Duodenal mucosa (tissue), 2 donors: ENCODE results near the gene SLX1B.
"Not testable (repeated sequence)": the region's sequence is repeated elsewhere in the genome, so short reads cannot be mapped to it uniquely, and the experiment has no call there.

Experiments used
- H3K27ac ChIP-seq: one replicate; pipeline ENCODE4 v1.7.0; 2013; ENCODE audit warnings: low read depth, low read length
- H3K27me3 ChIP-seq, 2 donors: one replicate each; pipeline ENCODE4 v1.7.0; 2013; ENCODE audit warnings: low read length in 2 of 2, control low read depth in 1 of 2; ENCODE audit not compliant: insufficient read depth in 2 of 2, control insufficient read depth in 1 of 2
- H3K36me3 ChIP-seq, 2 donors: one replicate each; pipeline ENCODE4 v1.7.0; 2013; ENCODE audit warnings: low read length in 2 of 2, control low read depth in 1 of 2; ENCODE audit not compliant: insufficient read depth in 2 of 2, control insufficient read depth in 1 of 2
- H3K4me1 ChIP-seq, 2 donors: one replicate each; pipeline ENCODE4 v1.7.0; 2013; ENCODE audit warnings: low read length in 2 of 2, control low read depth in 1 of 2; ENCODE audit not compliant: insufficient read depth in 2 of 2, control insufficient read depth in 1 of 2
- H3K4me3 ChIP-seq, 2 donors: one replicate each; pipeline ENCODE4 v1.7.0; 2013; ENCODE audit warnings: low read length in 2 of 2, low read depth in 1 of 2
- H3K9ac ChIP-seq, 2 donors: one replicate each; pipeline ENCODE4 v1.7.0; 2013; ENCODE audit warnings: low read length in 2 of 2, low read depth in 1 of 2
- H3K9me3 ChIP-seq, 2 donors: one replicate each; pipeline ENCODE4 v1.7.0; 2013; ENCODE audit warnings: low read length in 2 of 2, control low read depth in 1 of 2; ENCODE audit not compliant: control insufficient read depth in 1 of 2

The SLX1B gene

DNA sequence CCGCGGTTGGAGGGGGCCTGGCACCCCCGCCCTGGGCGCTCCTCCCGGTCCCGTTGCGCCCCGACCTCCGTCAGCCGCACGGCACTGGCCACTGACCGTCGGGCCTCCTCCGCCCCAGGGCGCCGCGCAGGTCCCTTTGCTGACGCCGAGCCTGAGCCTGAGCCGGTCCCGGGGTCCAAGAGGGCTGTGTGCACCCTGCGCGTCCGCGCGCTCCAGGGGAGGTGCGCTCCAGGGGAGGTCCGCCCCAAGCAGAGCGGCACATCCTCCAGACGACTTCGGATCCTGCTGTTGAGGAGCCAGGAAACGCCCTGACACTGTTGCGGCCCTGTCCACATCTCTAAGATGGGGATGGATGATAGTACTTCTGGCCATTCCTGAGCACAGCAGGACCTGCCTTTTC, 12.6 kb downstream of the SLX1B start:
- H3K9me3 ChIP-seq, H3K4me1 ChIP-seq, H3K27me3 ChIP-seq, H3K9ac ChIP-seq, H3K36me3 ChIP-seq, H3K4me3 ChIP-seq, H3K27ac ChIP-seq: not testable (repeated sequence)

DNA sequence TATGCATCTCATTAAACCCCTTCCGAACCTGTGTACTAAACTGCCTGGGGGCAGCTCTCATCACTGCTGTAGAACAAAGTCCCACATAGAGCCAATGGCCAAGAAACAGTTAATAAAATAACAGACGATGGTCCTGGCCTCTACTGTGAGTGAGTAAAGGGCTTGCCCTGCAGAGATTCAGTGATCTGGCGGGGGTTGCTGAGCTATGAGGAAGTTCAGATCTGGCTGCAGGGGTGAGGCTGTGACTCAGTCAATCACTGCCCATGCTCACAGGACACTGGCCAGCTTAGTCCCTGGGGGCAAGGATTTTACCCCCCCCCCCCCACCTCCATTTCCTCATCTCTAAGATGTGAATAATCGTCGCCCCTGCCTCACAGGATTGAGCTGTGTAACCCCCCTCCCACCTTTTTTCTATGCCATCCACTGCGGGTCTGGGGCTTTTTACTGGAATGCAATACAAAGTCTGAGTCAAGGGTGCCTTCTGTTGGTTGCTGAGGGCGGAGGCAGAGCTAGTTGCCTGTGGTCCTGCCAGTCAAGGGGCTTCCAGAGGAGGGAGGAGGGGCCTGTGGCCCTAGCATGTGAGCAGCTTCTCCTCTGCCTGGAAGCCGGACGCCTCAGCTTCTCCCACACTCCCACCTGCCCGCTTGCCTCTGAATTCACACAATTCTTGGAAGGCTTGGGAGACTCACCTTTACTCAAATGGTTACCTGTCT, 13.5 kb downstream of the SLX1B start:
- not testable (repeated sequence) for H3K27ac ChIP-seq, H3K27me3 ChIP-seq, H3K9me3 ChIP-seq, H3K9ac ChIP-seq, H3K4me1 ChIP-seq, H3K4me3 ChIP-seq, H3K36me3 ChIP-seq

DNA sequence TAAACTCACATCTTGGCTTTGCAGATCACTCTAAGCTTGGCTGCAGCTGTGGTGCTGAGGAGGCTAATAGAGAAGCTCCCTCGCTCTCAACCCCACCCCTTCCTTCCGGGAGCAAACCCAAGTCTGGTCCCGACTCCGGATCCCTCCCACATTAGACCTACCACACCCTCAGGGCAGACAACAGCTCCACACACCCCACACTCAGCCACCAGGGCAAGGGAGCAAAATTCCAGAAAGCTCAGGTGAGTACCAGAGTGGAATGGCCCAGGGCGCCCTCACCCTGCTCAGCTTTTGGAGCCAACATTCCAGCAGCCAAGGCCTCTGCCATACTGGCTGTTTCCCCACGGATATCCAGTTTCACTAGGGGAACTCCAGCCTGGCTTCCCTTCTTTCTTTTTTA, 15.3 kb downstream of the SLX1B start:
- not testable (repeated sequence) for H3K9ac ChIP-seq, H3K4me3 ChIP-seq, H3K4me1 ChIP-seq, H3K27me3 ChIP-seq, H3K9me3 ChIP-seq, H3K27ac ChIP-seq, H3K36me3 ChIP-seq

DNA sequence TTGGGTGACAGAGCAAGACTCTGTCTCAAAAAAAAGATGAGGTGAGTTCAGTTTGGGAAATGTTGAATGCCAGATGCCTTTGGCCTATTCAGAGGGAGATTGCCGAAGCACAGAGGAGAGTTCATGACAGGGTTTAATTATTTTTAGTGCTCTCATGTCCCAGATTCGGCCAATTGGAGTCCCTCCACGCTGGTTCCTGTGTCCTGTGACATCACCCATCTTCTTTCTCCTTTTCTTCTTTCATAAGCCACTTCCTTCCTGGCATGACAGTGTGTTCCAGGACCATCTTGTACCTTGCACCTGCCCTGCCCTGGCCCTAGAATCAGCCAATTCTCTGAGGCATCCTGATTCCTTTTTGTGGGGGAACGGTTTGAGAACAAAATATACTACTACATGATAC, 17.7 kb downstream of the SLX1B start:
- not testable (repeated sequence) for H3K36me3 ChIP-seq, H3K4me1 ChIP-seq, H3K4me3 ChIP-seq, H3K9me3 ChIP-seq, H3K27me3 ChIP-seq, H3K9ac ChIP-seq, H3K27ac ChIP-seq

DNA sequence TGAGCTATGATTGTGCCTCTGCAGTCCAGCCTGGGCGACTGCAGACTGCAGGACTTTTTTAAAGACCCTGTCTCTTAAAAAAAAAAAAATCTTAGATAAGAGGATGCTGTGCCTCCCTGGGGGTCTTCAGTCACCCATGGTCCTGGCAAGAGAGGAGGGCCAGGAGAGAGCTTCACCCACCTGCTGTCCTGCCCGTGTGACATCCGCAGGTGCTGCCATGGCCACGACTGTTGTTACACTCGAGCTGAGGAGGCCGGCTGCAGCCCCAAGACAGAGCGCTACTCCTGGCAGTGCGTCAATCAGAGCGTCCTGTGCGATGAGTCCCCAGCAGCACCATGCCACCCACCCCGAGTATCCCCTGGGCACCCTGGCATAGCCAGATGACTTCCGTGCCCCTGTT, 27.9 kb downstream of the SLX1B start:
- not testable (repeated sequence) for H3K9me3 ChIP-seq, H3K4me3 ChIP-seq, H3K27ac ChIP-seq, H3K9ac ChIP-seq, H3K4me1 ChIP-seq, H3K36me3 ChIP-seq, H3K27me3 ChIP-seq

DNA sequence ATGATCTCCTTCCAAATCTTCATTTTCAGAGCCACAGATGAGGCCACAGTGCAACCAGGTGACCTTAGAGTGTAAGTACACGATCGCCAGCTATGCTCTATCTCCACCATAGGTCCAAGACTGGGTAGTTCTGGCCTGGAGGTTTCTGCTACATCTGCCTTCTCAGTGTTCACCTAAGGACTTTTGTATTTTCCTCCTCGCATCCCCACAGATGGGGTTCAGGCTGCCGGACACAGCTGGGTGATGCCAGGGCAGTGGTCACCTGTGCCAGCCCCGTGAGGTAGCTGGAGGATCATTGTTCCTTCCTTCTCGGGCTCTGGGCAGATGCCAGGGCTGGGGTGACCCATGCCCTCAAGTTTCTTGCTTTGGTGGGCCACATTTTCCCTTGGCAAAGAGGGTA, 52.0 kb downstream of the SLX1B start, which contains the start of gene NPIPB12:
Gene NPIPB12, minus strand, starts transcription at position 101 of the 400 bp plus-strand sequence.
- not testable (repeated sequence) for H3K9ac ChIP-seq, H3K9me3 ChIP-seq, H3K27ac ChIP-seq, H3K27me3 ChIP-seq, H3K4me1 ChIP-seq, H3K4me3 ChIP-seq, H3K36me3 ChIP-seq
